Transverse colon (tissue), 4 donors: ENCODE results near the gene FAM111A. TPM values are rescaled to one million over a fixed set of nuclear protein-coding genes. Genes with fewer than 3 reads are reported as not detected.

Experiments used
- DNase-seq: peaks from one replicate; pipeline ENCODE4 v3.0.0-alpha.2; 2019
- H3K27ac ChIP-seq, 4 donors: fragments of 200-600 bp; sonication (generic); 2 replicates each; pipeline ENCODE4 v1.5.1; 2016 to 2018; ENCODE audit warnings: inconsistent platforms in 4 of 4
- H3K27me3 ChIP-seq: fragments of 200-600 bp; sonication (generic); 2 replicates; pipeline ENCODE4 v1.5.1; 2017; ENCODE audit warnings: inconsistent platforms
- H3K36me3 ChIP-seq, 4 donors: fragments of 200-600 bp; sonication (generic); 2 replicates each; pipeline ENCODE4 v1.5.1; 2017 to 2019; ENCODE audit warnings: inconsistent platforms in 4 of 4
- H3K4me1 ChIP-seq, 4 donors: fragments of 200-600 bp; sonication (generic); 2 replicates each; pipeline ENCODE4 v1.5.1; 2017 to 2020; ENCODE audit warnings: inconsistent platforms in 4 of 4
- H3K4me3 ChIP-seq, 4 donors: fragments of 200-600 bp; sonication (generic); 1 replicate in 1 of 4; 2 replicates in 3 of 4; pipeline versions ENCODE4 v1.5.1 to v1.6.1; 2017 to 2019; ENCODE audit warnings: inconsistent platforms in 4 of 4
- H3K9me3 ChIP-seq, 2 donors: fragments of 200-600 bp; sonication (generic); 2 replicates each; pipeline ENCODE4 v1.5.1; 2017 to 2019; ENCODE audit warnings: inconsistent platforms in 2 of 2
- CTCF ChIP-seq, 5 experiments: fragments of 200-600 bp in 3 of 5; fragments of 450-650 bp in 2 of 5; sonication (generic) in 3 of 5; IDR thresholded peaks; 1 replicate in 2 of 5; 2 replicates in 3 of 5; pipeline ENCODE4 v1.5.1; 2016 to 2017; ENCODE audit warnings: antibody characterized with exemption in 5 of 5, inconsistent platforms in 3 of 5, mild to moderate bottlenecking in 2 of 5, moderate library complexity in 1 of 5
- EP300 ChIP-seq: sonication (generic); formaldehyde crosslinking; IDR thresholded peaks from one replicate; pipeline ENCODE4 v1.6.1; 2017; ENCODE audit warnings: antibody characterized with exemption, low read depth
- POLR2A ChIP-seq: fragments of 450-650 bp; IDR thresholded peaks from one replicate; pipeline ENCODE4 v1.6.1; 2016; ENCODE audit warnings: antibody characterized with exemption, mild to moderate bottlenecking, moderate library complexity
- POLR2AphosphoS5 ChIP-seq, 3 donors: sonication (generic); formaldehyde crosslinking; IDR thresholded peaks; one replicate each; pipeline ENCODE4 v1.6.1; 2016; ENCODE audit warnings: antibody characterized with exemption in 3 of 3
- WGBS, 2 donors: methylation state at CpG; one replicate each; pipeline ENCODE4 v1.1.5; 2018; ENCODE audit warnings: low coverage in 1 of 2; 5-methylcytosine and 5-hydroxymethylcytosine counted together
- in situ Hi-C, 4 donors: fragments of 200-750 bp; cut with MboI; loops; one replicate each; pipeline versions ENCODE4 v1.15.0 to v1.15.1; 2017; ENCODE audit warnings: low sequenced_read_pairs in 3 of 4, low pct_ligation_motif_present in 1 of 4, low pct_unique_long_range_greater_than_20kb in 1 of 4
- intact Hi-C: fragments of 100-400 bp; cut with DNase I; formaldehyde crosslinking; loops from one replicate; pipeline ENCODE4 v1.15.1; 2023; ENCODE audit warnings: low total_unique reads
- total RNA-seq, 4 donors: library from RNA; depleted of rRNA; stranded (reverse); fragments of >200 nt; gene quantifications; one replicate each; pipeline ENCODE4 v1.1.0, GENCODE V29; 2016

The FAM111A gene
- total RNA-seq, 4 donors from 2014 or later, result 17.6 to 62.1 (median 26.2) TPM

- no peak for DNase-seq
- Histone ChIP-seq H3K9me3 (no peaks in the 10 kb centered on the region), H3K4me1 (peaks cover 13 to 48% (median 38%) of the 10 kb centered on the region in 4 donors), H3K36me3 (peaks cover 0 to 3% (median 0%) of the 10 kb centered on the region in 4 donors), H3K4me3 (no peak overlapping the region), H3K27me3 (no peaks in the 10 kb centered on the region), H3K27ac (peak overlapping the region in 1 of 4 donors; percentile 39)
- 96% methylated on average over 30 of the region's 33 CpGs; no CpG with 5 or more reads in 1 of the 2 donors for WGBS, 2 donors
- TF ChIP-seq POLR2A (no peak), CTCF (IDR thresholded peaks at IDR 0.05) (no peak), EP300 (no peak), POLR2AphosphoS5 (IDR thresholded peaks at IDR 0.05) (no peak)
- in situ Hi-C loops (no loop called here), intact Hi-C loops (no loop called here)
Measured at GRCh38 chr11:59181746-59182456, 39.2 kb downstream of the FAM111A start.

GRCh38 chr11:59182457-59183151 is 39.9 kb downstream of the FAM111A start:
- 78% methylated on average over 4 of the region's 4 CpGs; no CpG with 5 or more reads in 1 of the 2 donors for WGBS, 2 donors
- no peaks in the 10 kb centered on the region for H3K27me3 ChIP-seq
- H3K27ac ChIP-seq, result peak overlapping the region in 3 of 4 donors; percentile 19 to 90 (median 88)
- TF ChIP-seq CTCF (IDR thresholded peaks at IDR 0.05) (peak; percentile 25 to 87 (median 65)), POLR2AphosphoS5 (IDR thresholded peaks at IDR 0.05) (peak in 1 of 3 donors; percentile 18), EP300 (no peak), POLR2A (no peak)
- no peaks in the 10 kb centered on the region for H3K9me3 ChIP-seq
- DNase-seq, result peak; percentile 78
- intact Hi-C loops (no loop called here), in situ Hi-C loops (no loop called here)
- no peak overlapping the region for H3K4me3 ChIP-seq
- H3K36me3 ChIP-seq, result peaks cover 0 to 3% (median 0%) of the 10 kb centered on the region in 4 donors
- peaks cover 20 to 55% (median 45%) of the 10 kb centered on the region in 4 donors for H3K4me1 ChIP-seq

GRCh38 chr11:59183771-59184170 is 41.1 kb downstream of the FAM111A start:
- Histone ChIP-seq H3K4me1 (peaks cover 32 to 67% (median 54%) of the 10 kb centered on the region in 4 donors), H3K4me3 (no peak overlapping the region), H3K9me3 (no peaks in the 10 kb centered on the region), H3K27ac (peak overlapping the region; percentile 85 to 90 (median 87)), H3K27me3 (no peaks in the 10 kb centered on the region), H3K36me3 (peaks cover 0 to 3% (median 0%) of the 10 kb centered on the region in 4 donors)
- WGBS, 2 donors, result 55% methylated on average over 1 of the region's 1 CpG; no CpG with 5 or more reads in 1 of the 2 donors
- no peak for TF ChIP-seq CTCF (IDR thresholded peaks at IDR 0.05)
- TF ChIP-seq POLR2AphosphoS5 (IDR thresholded peaks at IDR 0.05), result peak in 1 of 3 donors; percentile 52
- in situ Hi-C loops, result no loop called here
- no peak for DNase-seq
- intact Hi-C loops, result no loop called here

- 56% methylated on average over 8 to 9 of the region's 9 CpGs for WGBS, 2 donors
- Histone ChIP-seq H3K27me3 (no peaks in the 10 kb centered on the region), H3K36me3 (peaks cover 0 to 5% (median 1%) of the 10 kb centered on the region in 4 donors), H3K4me1 (peaks cover 41 to 77% (median 64%) of the 10 kb centered on the region in 4 donors), H3K4me3 (no peak overlapping the region), H3K9me3 (no peaks in the 10 kb centered on the region), H3K27ac (peak overlapping the region; percentile 85 to 90 (median 87))
- TF ChIP-seq CTCF (IDR thresholded peaks at IDR 0.05), result no peak
- intact Hi-C loops, result no loop called here
- no peak for DNase-seq
- in situ Hi-C loops, result no loop called here
Measured at GRCh38 chr11:59184691-59185339, 42.2 kb downstream of the FAM111A start.
